T-helper 1 cell treated with Interleukin-12 subunit alpha and Interleukin-12 subunit beta and Interleukin-4 antibody, amounts not matched to agents 30 ng/mL and 1 ng/mL, for 36 hours (primary cell): Measurements from ENCODE around the gene TUBAL3. TPM values are rescaled to one million over a fixed set of nuclear protein-coding genes. Genes with fewer than 3 reads are reported as not detected.
"Not testable (repeated sequence)": the region's sequence is repeated elsewhere in the genome, so short reads cannot be mapped to it uniquely, and the experiment has no call there.

Experiments used
- intact Hi-C: fragments of 100-400 bp; cut with micrococcal nuclease; formaldehyde crosslinking; loops from one replicate; pipeline ENCODE4 v1.15.1; 2024
- total RNA-seq: library from RNA; stranded (reverse); gene quantifications from 2 replicates; pipeline ENCODE4 v1.2.3, GENCODE V29; 2022

The TUBAL3 gene
- total RNA-seq, 1 donor from 2014 or later, result not detected

- intact Hi-C loops, result no loop called here
These were observed 28.6 kb upstream of the TUBAL3 start for GRCh38 chr10:5433182-5433581.

- intact Hi-C loops, result no loop called here
These were observed 23.5 kb upstream of the TUBAL3 start for GRCh38 chr10:5428133-5428532.

DNA sequence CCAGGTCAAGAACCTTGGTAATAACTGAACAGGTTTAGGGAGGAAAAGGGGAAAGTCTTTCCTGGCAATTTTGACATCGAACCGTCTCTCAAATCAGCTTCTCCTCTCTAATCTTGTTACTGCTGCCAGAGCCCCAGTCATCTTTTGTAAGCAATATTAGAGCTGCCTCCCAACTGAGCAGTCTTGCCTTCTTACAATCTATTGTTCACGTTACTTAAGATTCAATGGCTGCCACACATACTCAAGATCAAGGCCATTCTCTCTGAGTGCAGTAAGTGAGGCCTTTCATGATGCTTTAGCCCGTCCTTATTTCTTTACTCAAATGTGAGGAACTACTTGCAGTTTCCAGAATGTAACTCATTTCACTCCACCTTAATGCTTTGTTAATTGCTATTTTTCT is 20.1 kb upstream of the TUBAL3 start:
- intact Hi-C loops, result no loop called here

GRCh38 chr10:5423771-5424170 is 19.1 kb upstream of the TUBAL3 start:
- intact Hi-C loops, result no loop called here

GRCh38 chr10:5419466-5420094 is 15.0 kb upstream of the TUBAL3 start:
- intact Hi-C loops, result no loop called here

DNA sequence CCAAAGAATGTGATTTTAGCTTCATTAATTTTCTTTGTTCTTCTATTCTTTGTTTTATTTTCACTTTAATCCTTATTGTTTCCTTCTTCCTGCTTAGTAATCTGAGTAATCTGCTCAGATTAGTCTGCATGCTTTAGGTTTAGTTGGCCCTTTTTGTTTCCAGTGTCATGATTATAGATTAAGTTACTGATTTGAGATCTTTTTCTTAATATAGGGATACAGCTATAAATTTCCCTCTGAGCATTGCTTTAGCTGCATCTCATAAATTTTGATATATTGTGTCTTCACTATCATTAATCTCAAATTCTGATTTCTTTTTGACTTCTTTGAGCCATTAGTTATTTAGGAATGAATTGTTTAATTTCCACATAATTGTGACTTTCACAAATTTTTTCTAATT is 14.0 kb upstream of the TUBAL3 start:
- intact Hi-C loops, result no loop called here

DNA sequence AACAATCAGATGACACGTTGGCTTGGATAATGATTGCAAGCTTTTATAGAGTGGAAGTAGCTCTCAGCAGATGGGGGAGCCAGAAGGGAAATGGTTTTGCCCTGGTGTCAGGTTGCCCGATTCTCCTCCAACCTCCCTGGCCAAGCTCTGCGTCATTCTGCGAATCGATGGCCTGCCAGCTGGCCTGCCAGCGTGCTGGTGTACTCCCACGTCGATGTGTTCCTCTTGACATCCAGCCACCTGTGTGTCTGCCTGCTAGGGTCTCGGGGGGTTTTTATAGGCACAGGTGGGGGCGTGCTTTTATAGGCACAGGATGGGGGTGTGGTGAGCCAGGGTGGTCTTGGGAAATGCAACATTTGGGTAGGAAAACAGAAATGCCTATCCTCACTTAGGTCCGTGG is 12.4 kb upstream of the TUBAL3 start:
- intact Hi-C loops, result no loop called here

DNA sequence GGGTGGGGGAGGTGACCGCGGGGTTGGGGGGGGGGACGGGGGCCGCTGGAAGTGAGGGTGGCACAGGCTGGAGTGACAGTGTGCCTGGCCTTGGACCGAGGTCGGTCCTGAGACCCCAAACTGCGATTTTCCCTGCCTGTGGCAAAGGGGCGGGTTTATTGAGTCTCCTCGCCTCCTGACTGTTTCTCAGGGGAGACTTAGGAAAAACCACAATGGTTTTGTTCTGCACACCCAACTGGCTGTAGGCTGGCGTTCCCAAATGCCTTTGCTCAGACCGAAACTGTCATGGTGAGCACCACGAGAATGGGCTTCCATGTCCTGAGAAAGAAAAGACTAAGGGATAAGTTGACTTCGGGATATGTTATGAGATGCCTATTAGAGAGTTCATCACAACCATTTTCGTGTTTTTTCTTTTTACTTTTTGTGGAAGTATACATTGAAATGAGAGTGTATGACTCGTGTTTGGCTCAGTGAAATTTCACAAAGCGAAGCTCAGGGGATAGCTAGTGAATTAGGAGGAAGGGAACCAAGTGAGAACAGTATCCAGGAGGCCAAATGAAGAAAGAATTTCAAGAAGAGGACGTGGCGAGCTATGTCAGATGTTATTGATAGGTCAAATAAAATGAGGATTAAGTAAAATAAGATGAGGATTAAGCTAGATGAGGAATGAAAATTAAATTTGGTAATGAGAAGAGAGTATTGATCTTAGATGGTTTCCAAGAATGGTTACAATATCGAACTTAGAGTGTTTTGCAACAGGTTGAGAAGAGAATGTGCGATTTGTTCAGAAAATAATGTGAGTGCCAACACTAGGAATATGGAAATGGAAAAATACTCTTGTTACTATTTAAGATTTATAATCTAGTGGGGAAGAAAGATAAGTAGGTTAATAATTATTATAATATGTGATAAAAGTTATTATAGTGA is 8.6 kb upstream of the TUBAL3 start:
- intact Hi-C loops, result loop anchor here (2.0 kb wide), 2 partner anchors 116 to 128 kb away; no protein-coding TSS in a partner anchor

GRCh38 chr10:5412277-5412941 is 7.8 kb upstream of the TUBAL3 start, which contains the start of gene NET1:
TSS of gene NET1 (plus strand) at chr10:5412557. CDS start at chr10:5412693, 136 bp downstream.
- intact Hi-C loops, result loop anchor here (1.0 to 2.0 kb wide), 4 partner anchors 34 to 318 kb away; partner anchors contain the start of gene AKR1C3

DNA sequence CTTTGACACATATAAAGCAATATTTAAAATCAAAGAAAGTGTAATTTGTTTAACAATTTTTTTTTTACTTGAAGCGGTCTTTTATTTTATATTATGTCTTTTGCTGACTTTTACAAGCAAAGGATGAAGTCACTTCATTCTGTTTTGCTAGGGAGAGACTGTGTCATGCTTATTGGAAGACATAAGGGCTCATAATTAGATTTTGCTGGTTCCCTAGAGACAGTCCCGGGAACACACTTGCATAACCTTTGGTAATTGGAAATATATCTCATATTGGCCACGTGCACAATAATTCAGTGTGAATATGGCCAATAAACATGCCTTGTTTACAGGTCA is 7.3 kb upstream of the TUBAL3 start:
- intact Hi-C loops, result loop anchor here (1.0 to 2.0 kb wide), 4 partner anchors 34 to 318 kb away; partner anchors contain the start of gene AKR1C3

DNA sequence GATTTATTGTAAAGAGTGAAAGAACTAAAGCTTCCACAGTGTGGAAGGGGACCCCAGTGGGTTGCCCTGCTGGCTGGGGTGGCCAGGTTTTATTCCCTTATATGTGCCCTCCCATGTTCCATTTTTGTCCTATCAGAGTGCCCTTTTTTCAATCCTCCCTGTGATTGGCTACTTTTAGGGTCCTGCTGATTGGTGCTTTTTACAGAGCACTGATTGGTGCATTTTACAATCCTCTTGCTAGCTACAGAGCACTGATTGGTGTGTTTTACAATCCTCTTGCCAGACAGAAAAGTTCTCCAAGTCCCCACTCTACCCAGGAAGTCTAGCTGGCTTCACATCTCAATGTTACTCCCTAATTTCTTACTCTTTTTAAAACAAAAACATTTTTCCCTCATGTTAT is 6.2 kb upstream of the TUBAL3 start:
- intact Hi-C loops, result not testable (repeated sequence)

DNA sequence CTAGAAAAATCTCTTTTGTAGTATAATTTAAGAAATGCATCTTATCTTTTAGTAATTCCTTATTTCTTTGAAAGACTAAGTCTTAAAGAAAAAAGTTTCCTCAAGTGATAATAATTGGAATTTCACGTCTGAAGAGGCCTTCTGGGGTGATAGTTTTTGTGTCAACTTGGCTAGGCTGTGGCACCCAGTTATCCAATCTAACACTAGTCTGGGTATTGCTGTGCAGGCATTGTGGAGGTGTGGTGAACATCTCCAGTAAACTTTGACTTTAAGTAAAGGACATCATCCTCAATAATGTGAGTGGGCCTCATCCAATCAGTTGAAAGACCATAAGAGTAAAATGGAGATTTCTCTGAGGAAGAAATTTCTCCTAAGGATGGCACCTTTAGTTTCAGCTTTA is 2.3 kb upstream of the TUBAL3 start:
- intact Hi-C loops, result no loop called here

DNA sequence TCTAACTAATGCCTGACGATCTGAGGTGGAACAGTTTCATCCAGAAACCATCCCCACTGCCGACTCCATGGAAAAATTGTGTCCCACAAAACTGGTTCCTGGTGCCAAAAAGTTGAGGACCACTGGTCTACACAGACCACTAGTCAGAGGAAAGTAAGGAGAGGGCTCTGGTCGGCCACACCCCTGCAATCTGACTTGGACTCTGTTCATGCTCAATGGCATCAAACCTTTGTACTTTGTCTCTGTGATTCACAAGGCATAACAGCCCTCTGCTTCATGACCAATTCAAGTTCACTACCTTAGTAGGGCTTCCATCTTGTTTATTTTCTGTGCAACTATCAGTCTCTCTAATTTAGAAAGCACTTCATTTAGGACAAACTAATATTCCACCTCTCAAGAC is 1.8 kb downstream of the TUBAL3 start:
- intact Hi-C loops, result no loop called here

DNA sequence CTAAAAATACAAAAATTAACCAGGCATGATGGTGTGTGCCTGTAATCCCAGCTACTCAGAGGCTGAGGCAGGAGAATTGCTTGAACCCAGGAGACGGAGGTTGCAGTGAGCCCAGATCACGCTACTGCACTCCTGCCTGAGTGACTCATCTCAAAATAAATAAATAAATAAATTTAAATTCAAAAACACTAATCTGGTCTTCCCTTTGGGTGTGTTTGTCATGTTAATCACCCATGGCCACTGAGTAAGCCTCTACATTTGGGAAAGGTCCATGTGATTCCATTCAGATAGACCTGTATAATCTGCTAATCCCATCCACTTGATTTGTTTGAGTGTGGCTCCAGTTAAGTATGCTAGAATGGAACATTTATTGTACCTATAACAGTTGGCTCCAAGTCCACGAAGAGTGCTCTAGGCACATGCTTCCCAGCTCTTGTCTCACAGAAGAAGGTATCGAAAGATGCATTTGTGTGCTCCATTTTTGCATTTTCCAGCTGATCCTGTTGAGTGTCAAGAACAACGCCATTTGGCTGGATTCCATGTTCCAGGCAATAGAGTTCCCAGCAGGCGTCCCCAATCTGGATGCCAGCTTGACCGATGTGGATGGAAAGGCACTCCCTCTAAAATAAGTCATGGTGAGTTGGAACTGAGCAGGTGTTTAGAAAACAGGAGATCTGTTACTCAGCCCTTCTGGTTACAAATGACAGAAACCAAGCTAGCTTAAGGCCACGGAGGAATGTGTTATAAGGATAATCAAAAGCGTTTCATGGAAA is 4.0 kb downstream of the TUBAL3 start:
- intact Hi-C loops, result no loop called here

DNA sequence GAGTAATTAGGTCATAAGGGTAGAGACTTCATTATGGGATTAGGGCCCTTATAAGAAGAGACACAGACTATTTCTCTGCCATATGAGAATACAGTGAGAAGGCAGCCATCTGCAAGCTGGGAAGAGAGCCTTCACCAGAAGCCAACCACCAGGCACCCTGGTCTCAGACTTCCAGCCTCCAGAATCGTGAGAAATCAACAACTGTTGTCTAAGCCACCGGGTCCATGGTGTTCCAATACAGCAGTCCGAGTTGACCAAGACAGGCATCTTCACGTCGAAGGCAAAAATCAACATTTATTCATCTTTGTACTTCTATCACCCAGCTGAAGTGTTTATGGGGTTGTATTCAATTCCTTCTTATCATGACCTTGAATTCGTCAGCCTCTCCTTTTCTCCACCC is 5.3 kb downstream of the TUBAL3 start:
- intact Hi-C loops, result no loop called here

- intact Hi-C loops, result no loop called here
These were observed 7.9 kb downstream of the TUBAL3 start for GRCh38 chr10:5396556-5397300.

DNA sequence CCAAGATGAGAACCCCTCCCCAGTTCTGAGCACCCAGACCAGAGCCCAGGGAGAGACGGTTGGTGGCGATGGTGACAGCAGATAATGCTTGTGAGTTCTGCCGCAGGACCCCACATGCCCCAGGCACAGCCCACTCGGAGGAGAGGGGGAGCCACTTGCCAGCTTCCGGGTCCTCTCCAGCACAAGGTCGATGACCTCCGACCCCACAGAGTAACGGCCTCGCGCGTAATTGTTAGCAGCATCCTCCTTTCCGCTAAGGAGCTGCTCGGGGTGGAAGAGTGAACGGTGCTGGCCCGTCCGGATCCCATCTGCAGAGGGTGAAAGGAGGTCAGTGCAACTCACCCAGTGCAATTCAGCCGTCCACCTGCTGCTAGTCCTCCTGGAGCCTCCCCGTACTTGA is 9.5 kb downstream of the TUBAL3 start:
- intact Hi-C loops, result no loop called here

- intact Hi-C loops, result no loop called here
These were observed 11.1 kb downstream of the TUBAL3 start for GRCh38 chr10:5393529-5393928.

DNA sequence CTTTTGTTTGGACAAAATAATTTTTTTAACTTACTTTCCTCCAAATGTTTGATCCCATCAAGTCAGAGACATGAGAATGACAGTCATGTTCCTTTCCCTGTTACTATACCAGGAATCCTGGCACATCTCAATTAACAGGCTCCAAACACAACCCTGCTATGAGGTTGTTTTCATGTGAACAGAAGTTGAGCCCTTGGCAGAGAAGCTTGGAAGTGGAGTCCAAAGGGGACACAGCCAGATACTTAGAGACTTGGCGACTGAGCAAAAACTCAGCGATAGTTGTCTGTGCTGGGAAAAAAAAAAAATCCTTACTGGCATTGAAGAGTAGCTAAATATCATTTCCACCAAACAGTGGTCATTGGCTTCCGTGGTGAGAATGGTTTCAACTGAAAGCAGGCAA is 12.8 kb downstream of the TUBAL3 start:
- intact Hi-C loops, result no loop called here

GRCh38 chr10:5390607-5391205 is 13.9 kb downstream of the TUBAL3 start:
- intact Hi-C loops, result no loop called here
